DND-41 (cell line): ENCODE results near the gene TMEM135.
"Not testable (repeated sequence)": the region's sequence is repeated elsewhere in the genome, so short reads cannot be mapped to it uniquely, and the experiment has no call there.

Experiments
- ATAC-seq: fragments of 200-7000 bp; cut with Tn5 transposase; 3 replicates; pipeline ENCODE4 v1.9.1; 2021; ENCODE audit warnings: low read depth; ENCODE audit not compliant: insufficient read depth
- DNase-seq: peaks from one replicate; pipeline ENCODE4 v3.0.0-alpha.2; 2020
- H2AFZ ChIP-seq: 2 replicates; pipeline ENCODE4 v1.6.0; 2012; ENCODE audit warnings: low read depth, low read length
- H3K27ac ChIP-seq: 2 replicates; pipeline ENCODE4 v1.5.1; 2012; ENCODE audit warnings: low read length, inconsistent platforms
- H3K27me3 ChIP-seq: fragments of 200-600 bp; sonication (generic); 2 replicates; pipeline ENCODE4 v1.6.0; 2012; ENCODE audit warnings: low read length, mild to moderate bottlenecking, inconsistent platforms; ENCODE audit not compliant: insufficient read depth, poor library complexity
- H3K36me3 ChIP-seq: 2 replicates; pipeline ENCODE4 v1.5.1; 2012; ENCODE audit warnings: low read length, inconsistent platforms; ENCODE audit not compliant: insufficient read depth
- H3K4me1 ChIP-seq: 2 replicates; pipeline ENCODE4 v1.5.1; 2012; ENCODE audit warnings: mild to moderate bottlenecking, low read length; ENCODE audit not compliant: insufficient read depth
- H3K4me2 ChIP-seq: 2 replicates; pipeline ENCODE4 v1.6.0; 2012; ENCODE audit warnings: mild to moderate bottlenecking, moderate library complexity, low read length, inconsistent platforms; ENCODE audit not compliant: insufficient read depth
- H3K4me3 ChIP-seq, 2 experiments: fragments of 200-600 bp in 1 of 2; shearing (Covaris generic) in 1 of 2; 2 replicates each; pipeline ENCODE4 v1.5.1; 2012 to 2016; ENCODE audit warnings: inconsistent platforms in 2 of 2, low read length in 2 of 2, mild to moderate bottlenecking in 2 of 2, low read depth in 1 of 2, moderate library complexity in 1 of 2
- H3K79me2 ChIP-seq: 2 replicates; pipeline ENCODE4 v1.6.0; 2012; ENCODE audit warnings: low read length, inconsistent platforms; ENCODE audit not compliant: insufficient read depth
- H3K9ac ChIP-seq: 2 replicates; pipeline ENCODE4 v1.6.0; 2012; ENCODE audit warnings: low read depth, mild to moderate bottlenecking, inconsistent platforms, low read length, moderate library complexity
- H3K9me3 ChIP-seq: 2 replicates; pipeline ENCODE4 v1.5.1; 2012; ENCODE audit warnings: low read length, moderate library complexity, mild to moderate bottlenecking, inconsistent platforms; ENCODE audit not compliant: insufficient read depth, severe bottlenecking
- H4K20me1 ChIP-seq: 2 replicates; pipeline ENCODE4 v1.6.0; 2012; ENCODE audit warnings: low read length; ENCODE audit not compliant: insufficient read depth
- EZH2 ChIP-seq: IDR thresholded peaks from 3 replicates; pipeline ENCODE4 v1.6.1; 2012; ENCODE audit warnings: borderline replicate concordance, low read depth, mild to moderate bottlenecking, moderate library complexity, low read length, inconsistent platforms; ENCODE audit not compliant: severe bottlenecking
- TF ChIP-seq, protein P1 (sequence below): IDR thresholded peaks from 2 replicates; pipeline ENCODE4 v1.5.1; 2012; ENCODE audit warnings: borderline replicate concordance, low read length, moderate library complexity, mild to moderate bottlenecking; ENCODE audit not compliant: poor library complexity, severe bottlenecking; ENCODE audit errors: extremely low read depth

TMEM135 gene

DNA sequence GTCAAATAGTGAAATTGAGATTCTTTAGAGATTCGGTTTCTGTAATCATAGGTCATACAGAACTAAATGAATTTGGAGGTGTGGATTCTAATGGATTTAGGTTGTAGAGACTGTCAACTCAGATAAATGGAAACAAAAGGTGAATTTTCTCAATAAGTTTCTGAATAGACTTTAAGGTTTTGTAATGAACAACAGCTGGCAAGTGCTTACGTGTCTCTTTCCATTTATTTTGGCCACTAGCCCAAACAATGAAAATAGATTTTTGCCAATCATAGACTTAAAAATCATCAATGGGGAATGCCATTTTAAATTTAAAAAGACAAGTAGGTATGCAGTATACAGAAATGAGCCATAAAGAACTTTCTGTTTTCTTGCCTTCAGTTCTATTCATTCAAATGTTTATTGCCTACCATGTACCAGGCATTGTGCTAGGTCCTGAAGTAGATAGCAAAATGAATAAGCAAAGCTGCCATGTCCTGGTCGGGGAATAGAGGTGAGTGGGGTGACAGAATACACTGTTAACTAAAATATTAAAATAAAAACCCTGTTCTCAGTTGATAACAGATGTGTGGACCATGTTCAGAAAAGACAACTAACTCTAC is 16.9 kb upstream of the TMEM135 start:
- Histone ChIP-seq H3K4me3 (no peak overlapping the region), H3K36me3 (no peaks in the 10 kb centered on the region), H3K9me3 (no peaks in the 10 kb centered on the region), H3K4me1 (no peaks in the 10 kb centered on the region), H2AFZ (no peak overlapping the region), H3K4me2 (no peak overlapping the region), H4K20me1 (no peaks in the 10 kb centered on the region), H3K27me3 (no peaks in the 10 kb centered on the region), H3K9ac (no peak overlapping the region), H3K27ac (no peak overlapping the region), H3K79me2 (no peaks in the 10 kb centered on the region)
- ATAC-seq (no peak), DNase-seq (no peak)
- TF ChIP-seq EZH2: no peak
- TF ChIP-seq, protein P1, sequence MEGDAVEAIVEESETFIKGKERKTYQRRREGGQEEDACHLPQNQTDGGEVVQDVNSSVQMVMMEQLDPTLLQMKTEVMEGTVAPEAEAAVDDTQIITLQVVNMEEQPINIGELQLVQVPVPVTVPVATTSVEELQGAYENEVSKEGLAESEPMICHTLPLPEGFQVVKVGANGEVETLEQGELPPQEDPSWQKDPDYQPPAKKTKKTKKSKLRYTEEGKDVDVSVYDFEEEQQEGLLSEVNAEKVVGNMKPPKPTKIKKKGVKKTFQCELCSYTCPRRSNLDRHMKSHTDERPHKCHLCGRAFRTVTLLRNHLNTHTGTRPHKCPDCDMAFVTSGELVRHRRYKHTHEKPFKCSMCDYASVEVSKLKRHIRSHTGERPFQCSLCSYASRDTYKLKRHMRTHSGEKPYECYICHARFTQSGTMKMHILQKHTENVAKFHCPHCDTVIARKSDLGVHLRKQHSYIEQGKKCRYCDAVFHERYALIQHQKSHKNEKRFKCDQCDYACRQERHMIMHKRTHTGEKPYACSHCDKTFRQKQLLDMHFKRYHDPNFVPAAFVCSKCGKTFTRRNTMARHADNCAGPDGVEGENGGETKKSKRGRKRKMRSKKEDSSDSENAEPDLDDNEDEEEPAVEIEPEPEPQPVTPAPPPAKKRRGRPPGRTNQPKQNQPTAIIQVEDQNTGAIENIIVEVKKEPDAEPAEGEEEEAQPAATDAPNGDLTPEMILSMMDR: no peak

DNA sequence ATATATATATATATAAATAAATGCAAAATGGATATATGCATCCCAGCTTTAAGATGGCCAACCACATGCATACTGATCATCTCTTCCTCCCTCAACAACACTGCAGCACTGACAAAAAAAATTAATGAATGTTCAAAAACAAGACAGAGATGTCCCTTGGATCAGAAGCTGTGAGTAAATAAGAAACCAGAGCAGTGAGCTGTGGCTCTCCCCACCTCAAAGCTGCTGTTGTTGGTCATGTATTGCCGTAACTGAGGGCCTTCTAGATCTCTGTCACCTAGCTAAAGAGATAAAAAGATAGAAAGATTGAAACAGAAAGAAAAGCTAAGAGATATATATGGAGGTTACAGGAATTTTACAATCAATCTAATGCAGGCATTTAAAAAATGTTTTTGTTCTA is 15.5 kb upstream of the TMEM135 start:
- no peaks in the 10 kb centered on the region for H3K4me1 ChIP-seq
- TF ChIP-seq, protein P1: no peak
- no peak for TF ChIP-seq EZH2
- H3K4me2 ChIP-seq: no peak overlapping the region
- no peaks in the 10 kb centered on the region for H3K79me2 ChIP-seq
- H4K20me1 ChIP-seq: no peaks in the 10 kb centered on the region
- no peak for ATAC-seq
- no peak overlapping the region for H3K9ac ChIP-seq
- no peak overlapping the region for H3K27ac ChIP-seq
- H3K9me3 ChIP-seq: no peaks in the 10 kb centered on the region
- no peaks in the 10 kb centered on the region for H3K36me3 ChIP-seq
- DNase-seq: no peak
- H3K4me3 ChIP-seq: no peak overlapping the region
- H3K27me3 ChIP-seq: no peaks in the 10 kb centered on the region
- no peak overlapping the region for H2AFZ ChIP-seq

GRCh38 chr11:87022738-87023137 is 15.0 kb upstream of the TMEM135 start:
- Histone ChIP-seq H4K20me1 (no peaks in the 10 kb centered on the region), H3K4me3 (no peak overlapping the region), H3K9ac (no peak overlapping the region), H2AFZ (no peak overlapping the region), H3K4me2 (no peak overlapping the region), H3K4me1 (no peaks in the 10 kb centered on the region), H3K27me3 (no peaks in the 10 kb centered on the region), H3K79me2 (no peaks in the 10 kb centered on the region), H3K9me3 (no peaks in the 10 kb centered on the region), H3K27ac (no peak overlapping the region), H3K36me3 (no peaks in the 10 kb centered on the region)
- DNase-seq: no peak
- TF ChIP-seq EZH2: no peak
- TF ChIP-seq, protein P1: no peak
- no peak for ATAC-seq

- not testable (repeated sequence) for ATAC-seq, H2AFZ ChIP-seq, H3K4me1 ChIP-seq, H4K20me1 ChIP-seq, H3K27me3 ChIP-seq, DNase-seq, H3K4me3 ChIP-seq, H3K36me3 ChIP-seq, H3K4me2 ChIP-seq, H3K79me2 ChIP-seq, H3K9ac ChIP-seq, H3K9me3 ChIP-seq, H3K27ac ChIP-seq
Observed at GRCh38 chr11:87026415-87026814, 11.3 kb upstream of the TMEM135 start.
